ENCODE data around the gene PEX11G.

- no peak for TF ChIP-seq POLR2AphosphoS5 (IDR thresholded peaks at IDR 0.05; ENCODE audit: insufficient read depth in 1 of 2, low read depth in 1 of 2)
- TF ChIP-seq CTCF (IDR thresholded peaks at IDR 0.05), result no peak
Observed at GRCh38 chr19:7441468-7442146, 47.2 kb downstream of the PEX11G start.

Data from vagina (tissue), 2 donors.